Activated T-cell treated with anti-CD3 and anti-CD28 coated beads for 1 hour (primary cell): ENCODE measurements around the gene TNIK.

Experiments
- DNase-seq: peaks from one replicate; pipeline ENCODE4 v3.0.0-alpha.2; 2020; ENCODE audit warnings: low read depth

The TNIK gene

GRCh38 chr3:171186817-171187500 lies 273.2 kb downstream of the TNIK start:
- DNase-seq: no peak

- DNase-seq: no peak
Measured at GRCh38 chr3:171186383-171186782, 273.8 kb downstream of the TNIK start.

DNA sequence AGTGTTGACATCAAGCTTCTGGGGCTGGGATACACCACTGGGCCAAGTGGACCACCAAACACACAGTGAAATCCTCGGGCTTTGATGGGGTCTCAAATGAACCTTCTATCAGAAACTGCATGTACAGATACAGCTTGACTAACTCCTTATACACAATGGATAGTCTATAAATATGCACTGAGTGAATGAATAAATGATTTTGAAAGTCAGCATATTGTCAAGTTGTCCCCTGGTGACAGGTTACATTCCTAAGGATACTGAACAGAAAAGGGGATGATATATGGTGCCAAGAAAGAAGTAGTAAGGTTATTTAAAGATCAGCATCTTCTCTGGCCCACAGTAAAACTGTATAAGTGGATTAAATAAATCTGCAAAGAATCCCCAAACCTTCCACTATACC lies 274.2 kb downstream of the TNIK start:
- no peak for DNase-seq

DNA sequence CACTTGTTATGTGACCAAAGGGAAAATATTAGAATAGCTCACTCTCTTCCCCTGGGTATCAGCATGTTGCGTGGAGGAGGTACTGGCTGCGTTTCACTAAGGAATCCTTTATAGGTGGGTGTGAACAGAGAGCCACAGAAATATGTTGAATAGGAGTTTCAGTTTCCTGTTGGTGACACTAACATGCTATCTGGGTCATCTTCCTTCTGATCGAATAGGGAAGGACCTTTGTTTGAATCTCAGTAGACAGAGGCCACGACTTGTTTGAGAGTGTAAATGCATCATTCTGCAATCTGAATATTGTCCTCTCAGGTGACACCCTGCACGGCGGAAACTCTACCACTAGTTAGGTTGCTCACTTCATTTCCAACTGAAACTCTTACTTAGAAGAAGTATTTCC lies 275.8 kb downstream of the TNIK start:
- DNase-seq: no peak

- no peak for DNase-seq
Measured at GRCh38 chr3:171183042-171183441, 277.2 kb downstream of the TNIK start.

- DNase-seq: no peak
Measured at GRCh38 chr3:171181907-171182690, 278.1 kb downstream of the TNIK start.

GRCh38 chr3:171178714-171179113 lies 281.5 kb downstream of the TNIK start:
- DNase-seq: no peak

- no peak for DNase-seq
Measured at GRCh38 chr3:171177553-171177952, 282.7 kb downstream of the TNIK start.

- DNase-seq: no peak
Measured at GRCh38 chr3:171177056-171177455, 283.1 kb downstream of the TNIK start.

- DNase-seq: no peak
Measured at GRCh38 chr3:171176244-171176933, 283.8 kb downstream of the TNIK start.

GRCh38 chr3:171175741-171176234 lies 284.4 kb downstream of the TNIK start:
- DNase-seq: no peak

GRCh38 chr3:171173736-171174135 lies 286.5 kb downstream of the TNIK start:
- no peak for DNase-seq

DNA sequence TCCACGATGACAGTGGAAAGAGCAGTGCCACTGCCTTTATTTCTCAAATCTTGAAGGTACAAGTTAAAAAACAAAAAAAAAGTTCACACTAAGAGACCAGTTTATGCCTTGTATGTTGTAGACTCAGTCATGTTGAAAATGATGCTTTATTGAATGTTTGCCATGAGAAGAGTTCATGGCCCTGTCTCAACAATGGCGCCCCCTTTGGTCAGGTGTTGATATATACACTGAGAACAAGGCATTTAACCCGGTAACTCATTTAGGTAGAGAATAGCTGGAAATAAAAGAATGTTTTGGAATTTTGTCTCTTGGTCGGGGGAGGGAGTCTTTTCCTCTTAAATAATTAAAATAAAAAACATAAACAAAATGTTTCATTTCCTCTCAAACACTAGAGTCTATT lies 288.1 kb downstream of the TNIK start:
- DNase-seq: no peak

GRCh38 chr3:171169866-171170265 lies 290.3 kb downstream of the TNIK start:
- DNase-seq: no peak

- DNase-seq: no peak
Measured at GRCh38 chr3:171169443-171169842, 290.8 kb downstream of the TNIK start.

DNA sequence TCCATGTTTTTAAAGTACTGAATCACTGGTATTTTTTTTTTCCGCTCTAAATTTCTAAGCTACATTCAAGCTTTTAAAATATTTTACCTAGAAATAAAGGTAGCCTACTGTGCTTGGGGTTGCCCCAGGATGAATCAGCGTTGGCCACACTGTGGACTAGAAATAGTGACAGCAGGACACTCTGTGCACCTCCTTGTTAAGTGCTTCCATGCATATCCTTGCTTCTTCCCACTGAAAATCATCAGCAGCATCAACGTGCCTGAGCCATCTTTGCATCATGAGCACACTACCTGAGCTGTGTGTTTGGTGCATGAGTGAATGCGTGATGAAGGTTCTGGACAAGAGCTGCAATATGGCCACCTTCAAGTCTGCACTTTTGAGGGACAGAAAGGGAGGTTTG lies 291.7 kb downstream of the TNIK start:
- DNase-seq: no peak

DNA sequence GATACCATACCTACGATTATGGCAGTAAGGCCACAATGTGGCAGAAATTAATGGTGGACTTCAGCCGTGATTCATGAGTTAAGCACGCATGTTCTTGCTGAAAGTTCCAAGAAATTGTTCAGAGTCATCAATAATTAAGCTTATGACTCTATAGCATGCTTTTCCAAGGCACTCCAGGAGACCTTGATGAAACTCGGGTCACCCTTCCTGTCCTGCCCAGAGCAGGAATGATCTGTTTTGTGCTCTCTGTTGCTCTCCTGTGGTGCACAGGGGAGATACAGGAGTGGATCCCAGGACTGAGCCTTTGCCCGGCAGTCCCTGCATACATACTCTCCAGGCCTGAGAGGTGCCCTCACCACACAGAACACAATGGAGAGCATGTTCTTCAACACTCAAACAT lies 292.1 kb downstream of the TNIK start:
- DNase-seq: no peak

- DNase-seq: no peak
Measured at GRCh38 chr3:171165983-171166382, 294.2 kb downstream of the TNIK start.

- no peak for DNase-seq
Measured at GRCh38 chr3:171165499-171165921, 294.7 kb downstream of the TNIK start.

- no peak for DNase-seq
Measured at GRCh38 chr3:171164067-171164465, 296.1 kb downstream of the TNIK start.

DNA sequence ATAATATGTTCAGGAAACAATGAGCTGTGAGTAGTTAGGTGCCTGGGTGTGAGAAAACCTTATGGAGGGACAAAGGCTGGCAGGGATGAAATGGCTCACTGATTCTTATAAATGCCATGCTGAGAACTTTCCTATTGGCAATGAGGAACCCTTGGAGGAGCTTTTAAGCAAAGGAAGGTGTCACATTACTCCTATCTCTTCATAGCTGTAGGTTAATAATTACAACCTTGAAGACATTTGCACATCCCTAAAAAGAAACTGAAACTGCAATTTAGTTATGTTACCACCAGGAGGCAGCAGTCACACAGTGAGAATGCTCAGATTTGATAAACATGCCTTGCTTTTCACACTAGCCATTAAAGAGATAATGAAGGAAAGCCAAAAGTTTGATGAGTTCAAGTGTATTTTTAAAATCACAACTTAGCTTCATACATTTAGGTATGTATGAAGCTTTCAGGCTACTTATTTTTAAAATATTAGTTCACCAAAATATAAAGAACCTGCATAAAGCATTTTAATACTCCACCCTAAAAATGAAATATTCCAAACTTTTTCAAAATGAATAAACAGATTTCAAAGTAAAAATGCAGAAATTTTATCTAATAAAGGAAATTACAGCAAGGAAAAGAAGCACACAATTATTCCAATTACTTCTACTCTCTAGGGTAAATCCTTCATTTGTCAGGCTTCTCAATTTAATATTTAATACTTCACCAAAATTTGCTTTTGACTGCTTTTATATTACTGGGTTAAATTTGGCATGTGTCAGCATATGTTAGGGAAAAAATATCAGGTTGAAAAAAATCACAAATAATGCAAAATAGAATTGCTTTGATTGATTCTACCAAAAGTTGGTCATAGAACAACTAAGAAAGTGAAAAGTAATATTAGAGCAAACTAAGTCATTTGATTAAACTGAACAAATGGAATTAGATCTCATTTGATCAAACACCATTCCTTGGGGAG lies 296.8 kb downstream of the TNIK start:
- no peak for DNase-seq

DNA sequence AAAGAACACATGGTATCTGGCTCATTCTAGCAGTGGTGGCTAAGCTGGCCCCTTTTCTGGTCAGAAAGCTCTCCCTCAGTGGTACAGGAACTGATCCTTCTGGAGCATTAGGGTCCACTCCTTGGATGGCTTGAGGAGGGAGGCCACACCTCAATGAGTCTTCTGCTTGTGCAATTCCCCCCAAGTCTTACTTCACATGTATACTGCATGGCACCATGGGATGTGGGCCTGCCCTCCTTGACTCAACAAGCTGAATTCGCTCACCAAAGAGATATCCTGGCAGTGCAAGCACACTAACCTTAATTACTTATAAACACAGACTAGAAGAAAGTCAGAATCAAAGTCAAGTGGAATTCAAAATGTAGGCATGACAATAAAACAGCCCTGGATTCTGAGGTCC lies 299.9 kb downstream of the TNIK start:
- DNase-seq: no peak
